Ascending aorta (tissue), 2 donors: ENCODE results near the gene HFE. TPM values are rescaled to one million over a fixed set of nuclear protein-coding genes. Genes with fewer than 3 reads are reported as not detected.

Experiments
- DNase-seq, 2 donors: peaks; one replicate each; pipeline ENCODE4 v3.0.0-alpha.2; 2019; ENCODE audit warnings: low spot score in 2 of 2
- H3K27ac ChIP-seq, 2 donors: fragments of 200-600 bp; sonication (generic); one replicate each; pipeline ENCODE4 v1.5.1; 2016 to 2017; ENCODE audit warnings: mild to moderate bottlenecking in 1 of 2
- H3K27me3 ChIP-seq: fragments of 200-600 bp; sonication (generic); one replicate; pipeline ENCODE4 v1.5.1; 2017
- H3K36me3 ChIP-seq, 2 donors: fragments of 200-600 bp; sonication (generic); one replicate each; pipeline ENCODE4 v1.5.1; 2016
- H3K4me1 ChIP-seq, 2 donors: fragments of 200-600 bp; sonication (generic); one replicate each; pipeline ENCODE4 v1.5.1; 2016 to 2017; ENCODE audit warnings: mild to moderate bottlenecking in 1 of 2
- H3K4me3 ChIP-seq, 2 donors: fragments of 200-600 bp; sonication (generic); one replicate each; pipeline ENCODE4 v1.5.1; 2016 to 2017; ENCODE audit warnings: mild to moderate bottlenecking in 1 of 2
- H3K9me3 ChIP-seq, 2 donors: fragments of 200-600 bp; sonication (generic); one replicate each; pipeline ENCODE4 v1.5.1; 2016
- CTCF ChIP-seq, 3 experiments: fragments of 200-600 bp in 2 of 3; fragments of 450-650 bp in 1 of 3; sonication (generic) in 2 of 3; IDR thresholded peaks; one replicate each; pipeline ENCODE4 v1.5.1; 2016 to 2019; ENCODE audit warnings: antibody characterized with exemption in 3 of 3, mild to moderate bottlenecking in 1 of 3, moderate library complexity in 1 of 3
- intact Hi-C: fragments of 100-400 bp; cut with DNase I; formaldehyde crosslinking; loops from one replicate; pipeline ENCODE4 v1.15.1; 2023
- total RNA-seq: library from RNA; depleted of rRNA; stranded (reverse); fragments of >200 nt; gene quantifications from one replicate; pipeline ENCODE4 v1.1.0, GENCODE V29; 2016

HFE gene
- 2.6 TPM for total RNA-seq

- Histone ChIP-seq H3K4me3 (peak within 1 kb of the TSS; percentile 65 to 82), H3K36me3 (no peaks in the 10 kb centered on the region), H3K27me3 (no peaks in the 10 kb centered on the region), H3K4me1 (peaks cover 6 to 9% of the 10 kb centered on the region in 2 donors), H3K27ac (peak within 1 kb of the TSS; percentile 86 to 89), H3K9me3 (no peaks in the 10 kb centered on the region)
- intact Hi-C loops = no loop called here
- TF ChIP-seq CTCF (IDR thresholded peaks at IDR 0.05) = no peak
- DNase-seq = peak in 1 of 2 donors; percentile 72
Observed at GRCh38 chr6:26087284-26088115, at the start of gene HFE. HFE (plus strand) TSS chr6:26087429; CDS start chr6:26087441, 12 bp downstream.

GRCh38 chr6:26041946-26042345 lies 45.3 kb upstream of the HFE start:
- H3K36me3 ChIP-seq = no peaks in the 10 kb centered on the region
- intact Hi-C loops = loop anchor here (5.0 kb wide), 1 partner anchor 230 kb away; a partner anchor contains a TSS
- no peaks in the 10 kb centered on the region for H3K27me3 ChIP-seq
- no peak for DNase-seq
- H3K27ac ChIP-seq = peak overlapping the region in 1 of 2 donors; percentile 91
- no peak overlapping the region for H3K4me3 ChIP-seq
- peaks cover 0 to 8% of the 10 kb centered on the region in 2 donors for H3K4me1 ChIP-seq
- no peak for TF ChIP-seq CTCF (IDR thresholded peaks at IDR 0.05)
- H3K9me3 ChIP-seq = no peaks in the 10 kb centered on the region

GRCh38 chr6:26043384-26044139 lies 43.7 kb upstream of the HFE start:
- Histone ChIP-seq H3K27ac (peak overlapping the region; percentile 91 to 97), H3K27me3 (no peaks in the 10 kb centered on the region), H3K4me1 (peaks cover 0 to 8% of the 10 kb centered on the region in 2 donors), H3K4me3 (peak overlapping the region; percentile 67 to 75), H3K9me3 (no peaks in the 10 kb centered on the region), H3K36me3 (no peaks in the 10 kb centered on the region)
- intact Hi-C loops = loop anchor here (1.0 to 5.0 kb wide), 4 partner anchors 10 to 229 kb away; a partner anchor contains a TSS
- DNase-seq = peak; percentile 30 to 90
- no peak for TF ChIP-seq CTCF (IDR thresholded peaks at IDR 0.05)

- Histone ChIP-seq H3K27me3 (no peaks in the 10 kb centered on the region), H3K27ac (peak overlapping the region; percentile 90 to 97), H3K9me3 (no peaks in the 10 kb centered on the region), H3K4me3 (peak overlapping the region; percentile 67 to 75), H3K4me1 (peaks cover 0 to 8% of the 10 kb centered on the region in 2 donors), H3K36me3 (no peaks in the 10 kb centered on the region)
- TF ChIP-seq CTCF (IDR thresholded peaks at IDR 0.05) = no peak
- peak in 1 of 2 donors; percentile 33 for DNase-seq
- intact Hi-C loops = loop anchor here (1.0 to 5.0 kb wide), 4 partner anchors 11 to 228 kb away; a partner anchor contains a TSS
Observed at GRCh38 chr6:26044140-26045064, 42.8 kb upstream of the HFE start.
